Lower leg skin (tissue), 3 donors: ENCODE measurements around the gene RNF168.

Experiments
- CTCF ChIP-seq, 3 donors: fragments of 450-650 bp; IDR thresholded peaks; one replicate each; pipeline ENCODE4 v1.5.1; 2016; ENCODE audit warnings: antibody characterized with exemption in 3 of 3, mild to moderate bottlenecking in 3 of 3, moderate library complexity in 2 of 3
- POLR2A ChIP-seq, 2 donors: fragments of 450-650 bp; IDR thresholded peaks; one replicate each; pipeline ENCODE4 v1.6.1; 2016 to 2017; ENCODE audit warnings: antibody characterized with exemption in 2 of 2, mild to moderate bottlenecking in 1 of 2, moderate library complexity in 1 of 2

- TF ChIP-seq POLR2A (IDR thresholded peaks at IDR 0.05) (no peak), CTCF (IDR thresholded peaks at IDR 0.05) (no peak)
These were observed 72.1 kb downstream of the RNF168 start for GRCh38 chr3:196431181-196432136.
